NCI-H2081 (cell line): ENCODE results near the gene ACRBP.

Experiments used
- DNase-seq, 2 experiments: peaks; one replicate each; lab custom pipeline; 2025; lab: John Stamatoyannopoulos, UW

The ACRBP gene

DNA sequence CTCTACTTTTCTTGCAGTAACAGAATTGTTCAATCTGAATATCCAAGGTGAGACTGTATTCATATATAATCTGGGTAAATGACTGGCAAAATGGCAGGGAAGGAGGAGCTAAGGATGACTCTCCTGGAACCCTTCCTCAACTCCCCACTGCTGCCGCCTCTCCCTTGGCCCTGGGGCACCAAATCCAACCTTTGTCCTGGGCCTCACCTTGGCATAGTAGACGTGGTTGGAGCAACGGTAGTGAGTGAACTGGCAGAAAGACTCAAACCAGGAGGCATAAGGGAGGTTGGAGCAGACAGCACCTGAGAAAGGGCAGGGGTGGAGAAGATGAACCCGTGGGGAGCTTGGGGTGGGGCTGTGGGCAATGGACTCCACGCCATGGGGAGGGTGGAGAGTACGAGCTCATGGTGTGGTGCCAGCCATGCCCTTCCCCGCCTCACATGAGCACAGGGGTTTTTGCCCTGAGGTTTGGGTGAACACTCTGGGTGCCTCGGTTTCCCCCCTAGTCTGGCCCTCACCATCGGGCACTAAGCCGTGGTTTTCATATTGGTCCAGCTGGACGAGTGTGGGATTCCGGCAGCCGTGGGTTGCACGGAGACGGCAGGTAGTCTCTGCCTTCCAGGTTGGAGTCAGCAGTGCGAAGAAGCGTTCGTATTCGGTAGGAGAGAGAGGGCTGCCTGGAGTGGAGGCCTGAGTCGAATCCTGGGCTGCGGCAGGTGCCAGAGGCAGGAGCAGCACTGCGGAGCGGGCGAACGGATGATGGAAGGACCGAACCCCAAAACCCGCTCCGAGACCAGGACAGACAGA is 753 bp downstream of the ACRBP start:
- DNase-seq: no peak

DNA sequence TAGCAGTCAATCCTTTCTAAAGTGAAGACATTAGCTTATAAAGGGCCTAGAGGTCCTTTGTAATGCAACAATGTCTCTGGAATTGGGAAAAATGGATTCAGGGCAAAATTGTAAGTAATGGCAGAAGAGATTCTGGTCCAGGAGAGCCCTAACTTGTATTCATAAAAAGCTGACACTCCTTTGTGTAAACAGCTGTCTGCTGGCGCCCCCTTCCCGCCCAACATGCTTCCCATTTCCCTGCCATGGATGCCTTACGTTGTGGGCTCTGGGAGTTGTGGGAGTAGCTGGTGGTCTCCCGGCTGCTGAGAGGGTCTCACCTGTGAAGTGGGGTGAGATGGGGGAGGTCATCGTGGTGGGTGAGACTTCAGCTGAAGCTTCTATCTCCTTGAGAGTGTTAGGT is 2.3 kb downstream of the ACRBP start:
- DNase-seq: no peak

DNA sequence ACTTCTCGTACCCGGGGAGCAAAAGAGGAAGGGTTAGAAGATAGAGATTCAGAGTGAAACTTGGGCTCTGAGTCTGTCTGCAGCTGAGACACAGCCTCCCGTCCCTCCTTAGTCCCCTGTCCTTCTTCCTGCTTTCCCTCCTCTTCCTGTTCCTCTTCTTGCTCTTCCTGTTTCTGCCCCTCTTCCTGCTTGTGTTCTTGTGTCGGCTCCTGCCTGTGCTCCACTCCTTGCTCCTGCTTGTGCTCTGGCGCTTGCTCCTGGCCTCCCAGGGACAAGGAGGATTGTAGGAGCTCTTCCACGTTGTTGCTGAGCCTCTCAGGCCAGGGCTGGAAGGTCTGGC is 3.0 kb downstream of the ACRBP start:
- DNase-seq: no peak

DNA sequence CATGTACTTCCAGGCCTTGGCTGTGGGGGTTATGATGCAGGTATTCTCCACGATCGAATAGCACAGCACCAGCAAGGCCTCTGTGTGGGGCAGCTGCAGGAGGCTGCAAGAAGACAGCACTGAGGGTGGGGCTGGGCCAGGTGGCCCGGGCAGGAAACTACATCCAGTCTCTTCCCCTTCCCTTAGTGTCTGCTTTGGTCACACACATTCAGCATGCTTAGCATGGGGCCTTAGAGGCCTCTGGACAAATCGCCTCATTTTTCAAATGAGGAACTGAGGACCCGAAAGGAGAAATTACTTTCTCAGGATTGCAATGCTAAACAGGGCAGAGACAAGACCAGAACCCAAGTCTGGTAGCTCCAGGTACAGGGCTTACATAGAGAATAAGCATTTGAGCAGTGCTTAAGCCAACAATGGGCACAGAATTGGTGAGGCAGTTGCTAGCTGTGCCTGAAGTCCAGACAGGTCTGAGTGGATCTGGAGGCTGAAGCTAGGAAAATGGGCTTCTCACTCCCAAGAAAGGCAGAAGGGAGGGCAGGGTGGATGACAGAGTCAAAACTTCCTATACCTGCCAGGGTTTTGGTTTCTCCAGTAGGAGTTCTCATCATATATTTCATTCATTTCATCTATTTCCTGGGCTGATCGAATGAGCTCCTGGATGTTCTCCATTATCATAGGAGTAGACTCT is 3.5 kb downstream of the ACRBP start:
- no peak for DNase-seq

DNA sequence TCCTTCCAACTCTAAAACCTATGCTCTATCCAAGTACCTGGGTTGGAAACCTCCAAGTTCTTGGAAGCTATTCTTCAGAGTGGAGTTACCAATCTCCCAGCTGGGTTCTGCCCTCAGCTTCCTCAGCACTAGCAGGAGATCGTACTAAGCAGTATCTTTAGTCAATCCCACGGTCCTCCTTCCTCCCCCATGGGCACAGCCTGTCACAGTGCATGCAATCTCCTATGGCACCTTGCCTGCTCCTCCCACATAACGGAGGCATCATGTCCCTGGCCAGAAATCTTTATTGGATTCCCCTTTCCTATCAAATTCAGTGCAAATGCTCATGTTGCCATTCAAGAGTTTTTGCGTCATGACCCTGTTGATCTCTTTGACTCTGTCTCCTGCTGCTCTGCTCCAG is 6.1 kb downstream of the ACRBP start:
- DNase-seq: no peak

DNA sequence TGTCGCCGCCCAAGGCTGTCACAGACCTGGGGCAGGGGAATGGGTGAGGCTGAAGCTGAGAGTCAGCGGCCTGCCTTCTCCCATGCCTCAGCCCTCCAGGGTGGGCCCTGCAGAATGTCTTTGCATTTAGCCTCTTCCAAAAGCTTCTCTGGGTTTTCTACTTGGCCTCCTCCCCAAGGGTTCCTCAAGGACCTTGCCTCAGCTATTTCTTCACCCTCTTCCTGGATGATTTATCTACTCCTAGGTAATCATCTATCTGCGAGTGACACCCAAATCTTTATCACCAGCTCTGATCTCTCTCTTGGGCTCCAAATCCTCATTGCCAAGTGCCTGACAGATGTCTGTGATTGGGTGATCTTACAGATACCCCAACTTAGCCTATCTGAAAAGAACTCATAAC is 6.7 kb downstream of the ACRBP start:
- DNase-seq: no peak

DNA sequence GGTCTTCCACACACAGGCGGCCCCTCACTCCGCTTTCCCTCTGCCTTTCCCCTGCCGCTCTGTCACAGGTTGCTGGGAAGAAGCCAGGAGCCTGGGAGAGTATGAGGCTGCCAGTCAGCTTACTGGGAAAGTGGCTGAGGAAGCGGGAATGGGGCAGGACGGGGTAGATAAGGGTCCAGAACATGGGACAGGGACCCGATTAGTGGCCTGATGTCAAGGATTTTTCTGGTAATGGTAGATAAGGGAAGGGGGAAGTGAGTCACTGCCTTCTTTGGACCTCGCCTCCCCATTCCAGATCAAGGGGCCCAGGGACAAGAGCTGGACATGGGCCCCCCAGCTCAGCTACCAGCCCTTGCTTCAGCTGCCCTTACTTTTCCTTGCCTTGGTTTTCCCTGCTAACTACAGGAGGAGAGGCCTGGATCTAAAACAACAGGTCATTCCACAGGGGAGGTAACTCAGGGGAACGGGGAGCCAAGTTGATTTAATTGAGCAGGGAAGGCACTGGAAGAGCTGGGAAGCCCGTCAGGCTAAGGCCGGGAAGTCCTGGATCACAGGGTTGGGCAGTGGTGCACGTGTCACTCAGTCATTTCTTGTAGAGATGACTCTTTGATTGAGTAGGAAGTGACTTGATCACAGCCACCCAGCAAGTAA is 8.0 kb downstream of the ACRBP start:
- DNase-seq: no peak

DNA sequence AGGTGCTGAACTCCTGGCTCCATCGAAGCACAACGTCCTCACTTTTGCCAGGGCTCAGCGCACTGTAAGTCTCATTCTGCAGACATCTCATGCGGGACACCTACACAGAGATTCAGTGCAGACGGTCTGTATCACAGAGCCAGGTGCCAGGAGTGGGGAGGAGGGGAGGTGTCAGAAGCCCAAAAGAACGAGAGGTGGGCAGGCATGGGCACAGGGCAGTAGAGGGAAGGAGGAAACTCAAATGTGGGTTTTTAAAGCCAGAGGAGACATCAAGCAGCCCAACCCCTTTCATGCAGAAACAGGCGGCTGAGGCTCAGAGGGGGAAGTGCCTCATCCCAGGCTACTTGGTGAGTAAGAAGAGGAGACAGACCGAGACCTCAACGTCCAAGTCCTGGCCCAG is 8.9 kb downstream of the ACRBP start:
- no peak for DNase-seq

DNA sequence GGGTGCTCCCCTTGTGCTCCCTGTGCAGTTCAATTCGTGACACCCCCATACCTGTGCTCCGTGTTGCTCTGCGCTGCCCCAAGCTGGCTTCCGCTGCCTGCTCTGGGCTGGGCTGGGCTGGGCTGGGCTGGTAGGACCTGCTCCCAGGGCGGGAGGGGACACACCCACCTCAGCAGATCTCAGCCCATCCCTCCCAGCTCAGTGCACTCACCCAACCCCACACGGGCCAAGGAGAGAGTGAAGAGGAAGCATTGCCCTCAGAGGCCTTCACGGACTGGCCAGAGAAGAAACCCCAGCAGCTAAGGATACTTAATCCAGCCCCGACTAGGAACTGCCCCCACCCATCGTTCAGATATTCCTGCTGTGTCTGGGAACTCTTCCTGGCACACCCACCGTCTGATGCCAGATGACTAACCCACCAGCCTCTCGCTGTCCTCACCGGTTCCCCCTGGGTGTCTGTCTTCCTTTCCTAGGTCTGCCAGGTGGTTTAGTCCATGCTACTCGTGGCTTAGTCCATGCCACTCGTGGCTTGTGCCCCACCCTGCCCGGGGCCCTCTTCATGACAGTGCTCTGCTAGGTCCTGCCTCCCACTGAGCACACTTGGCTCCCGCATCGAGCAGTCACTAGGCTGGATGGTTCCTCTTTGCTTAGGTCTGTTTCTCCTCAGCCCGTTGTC is 11.2 kb downstream of the ACRBP start, which contains the start of gene LPAR5:
TSS of gene LPAR5 (minus strand) at position 104 of the 676 bp plus-strand sequence. CDS start 14,711 bp downstream, outside the sequence.
- DNase-seq: no peak

DNA sequence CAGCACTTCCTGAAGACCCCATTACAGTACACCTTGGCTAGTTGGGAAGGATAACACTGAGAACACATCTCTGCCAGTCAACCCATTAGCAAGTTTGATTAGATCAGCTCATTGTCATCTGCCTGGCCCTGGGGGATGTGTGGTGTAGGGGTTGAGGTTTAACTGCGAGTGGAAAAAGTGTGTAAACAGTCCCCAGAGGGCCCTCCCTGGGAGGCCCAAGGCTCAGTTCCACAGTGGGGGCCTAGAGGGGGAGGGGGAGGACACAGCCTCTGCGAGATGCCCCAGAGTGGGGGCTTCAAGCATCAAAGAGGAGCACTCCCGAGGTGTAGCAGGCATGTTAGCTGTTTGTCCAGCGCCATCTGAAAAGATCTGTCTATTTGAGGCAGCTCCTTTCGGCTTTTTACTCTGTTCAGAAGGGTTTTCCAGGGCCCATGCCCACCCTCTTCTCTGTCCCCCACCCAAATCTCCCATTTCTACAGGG is 11.8 kb downstream of the ACRBP start:
- no peak for DNase-seq

DNA sequence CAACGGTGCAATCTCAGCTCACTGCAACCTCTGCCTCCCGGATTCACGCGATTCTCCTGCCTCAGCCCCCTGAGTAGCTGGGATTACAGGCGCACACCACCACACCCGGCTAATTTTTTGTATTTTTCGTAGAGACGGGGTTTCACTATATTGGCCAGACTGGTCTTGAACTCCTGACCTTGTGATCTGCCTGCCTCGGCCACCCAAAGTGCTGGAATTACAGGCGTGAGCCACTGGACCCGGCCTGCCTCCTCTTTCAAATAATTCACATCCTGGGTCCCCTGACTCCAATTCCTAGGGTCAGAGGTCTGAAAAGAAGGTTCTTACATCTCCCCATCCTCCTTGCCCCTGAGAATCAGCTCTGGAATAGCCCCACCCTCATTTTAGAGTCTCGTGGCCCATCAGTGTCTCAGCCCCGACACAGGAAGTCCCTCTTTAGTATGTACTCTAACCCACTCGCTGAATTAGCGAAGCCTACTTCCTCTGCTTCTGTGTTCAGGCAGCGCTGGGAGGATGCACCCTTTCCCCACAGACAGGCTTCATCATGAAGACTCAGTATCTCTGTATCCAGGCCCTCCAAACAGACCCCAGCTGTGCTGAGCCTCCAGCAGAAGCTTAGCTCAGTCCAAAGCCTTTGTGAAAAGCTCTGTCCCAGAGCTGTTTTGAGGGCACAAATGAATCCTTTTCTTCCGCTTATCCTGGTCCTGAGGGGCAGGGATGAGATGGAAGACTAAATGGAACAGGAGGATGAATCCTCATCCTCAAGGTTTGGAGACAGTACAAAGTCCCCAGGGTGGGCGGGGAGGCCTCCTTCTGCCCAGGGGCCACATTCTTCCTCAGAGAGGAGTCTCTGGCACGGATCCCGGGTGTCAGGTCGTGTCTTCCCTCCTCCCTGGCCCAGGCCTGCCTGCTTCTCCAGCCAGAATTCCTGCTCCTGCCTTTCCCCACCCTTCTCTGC is 14.9 kb downstream of the ACRBP start:
- DNase-seq: peak; percentile 17 to 39

DNA sequence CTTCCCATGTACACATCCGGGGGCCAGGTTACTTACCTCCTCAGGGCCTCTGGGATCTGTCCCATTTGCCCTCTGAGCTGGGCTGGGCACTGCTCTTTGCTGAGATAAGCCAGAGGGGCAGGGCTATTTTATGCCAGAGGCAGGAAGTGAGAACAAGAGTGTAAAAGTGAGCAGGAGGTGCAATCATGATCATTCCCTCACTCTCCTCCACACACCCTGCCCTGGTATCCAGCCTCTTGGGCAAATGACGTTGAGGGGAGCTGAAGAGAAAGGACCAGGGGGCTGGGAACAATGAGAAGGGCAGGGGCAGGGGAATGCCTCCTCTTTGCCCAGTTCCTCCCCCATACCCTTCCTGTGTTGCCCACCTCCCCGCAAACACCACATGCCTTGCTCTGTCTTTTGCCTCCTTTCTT is 15.7 kb downstream of the ACRBP start:
- no peak for DNase-seq

DNA sequence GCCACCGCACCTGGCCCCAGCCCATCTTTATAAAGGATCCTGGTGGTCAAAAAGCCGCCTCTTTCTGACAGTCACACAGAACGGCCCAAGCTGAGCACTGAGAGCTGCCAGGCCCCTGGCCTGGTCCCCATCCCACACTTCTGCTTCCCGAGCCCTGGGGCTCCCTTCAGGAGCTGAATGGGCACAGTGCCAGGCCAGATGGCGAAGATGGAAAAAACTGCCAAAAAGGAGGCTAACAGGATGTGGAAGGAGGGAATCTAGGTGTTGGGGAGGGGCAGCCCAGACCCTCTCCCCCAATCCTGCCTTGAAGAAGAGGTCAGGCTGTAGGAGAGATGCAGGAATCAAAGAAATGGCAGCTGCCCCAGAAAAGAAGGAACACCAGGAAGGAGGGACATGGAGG is 16.5 kb downstream of the ACRBP start:
- DNase-seq: no peak

DNA sequence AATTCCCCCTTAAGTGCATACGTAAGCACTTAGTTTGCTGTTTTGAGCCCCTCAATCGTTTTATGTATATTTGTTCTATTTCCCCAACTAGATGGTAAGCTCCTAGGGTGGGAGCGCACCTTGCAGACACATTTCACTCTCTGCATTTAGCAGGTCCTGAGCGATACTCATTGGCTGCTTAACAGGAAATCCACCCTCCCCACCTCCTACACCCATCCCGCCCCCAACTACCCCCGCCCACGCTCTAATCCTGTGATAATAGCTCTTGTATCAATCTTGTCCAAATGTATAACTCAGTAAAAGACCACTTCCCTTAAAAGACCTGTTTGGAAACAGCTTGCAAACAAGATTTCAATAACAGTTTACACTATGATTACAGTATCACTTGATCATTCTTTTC is 19.6 kb downstream of the ACRBP start:
- peak in 1 of 2 experiments; percentile 41 for DNase-seq

DNA sequence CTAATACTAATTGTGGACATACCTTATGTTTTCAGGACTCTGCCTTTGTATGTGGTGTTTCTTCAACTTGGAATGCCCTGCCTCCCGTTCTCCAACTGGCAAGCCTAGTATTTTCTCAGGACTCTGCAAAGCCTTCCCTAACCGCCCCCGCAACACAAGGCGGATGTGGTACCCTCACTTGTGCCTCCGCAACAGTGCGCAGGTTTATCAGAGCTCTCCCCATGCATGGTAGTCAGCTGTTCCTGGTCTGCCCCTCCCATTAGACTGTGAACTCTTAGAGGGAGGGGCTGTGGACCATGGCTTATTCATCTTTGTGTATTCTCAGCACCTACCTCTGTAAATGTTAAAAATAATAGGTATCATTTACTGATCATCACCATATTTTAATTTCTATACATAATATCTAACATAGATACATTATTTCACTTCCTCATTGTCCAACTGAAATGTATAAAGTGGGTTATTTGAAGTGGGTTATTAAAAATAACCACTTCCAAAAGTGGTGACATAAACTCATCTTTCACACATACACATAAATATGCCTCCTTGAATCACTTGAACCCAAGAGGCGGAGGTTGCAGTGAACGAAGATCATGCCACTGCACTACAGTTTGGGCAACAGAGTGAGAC is 20.5 kb downstream of the ACRBP start:
- DNase-seq: no peak

DNA sequence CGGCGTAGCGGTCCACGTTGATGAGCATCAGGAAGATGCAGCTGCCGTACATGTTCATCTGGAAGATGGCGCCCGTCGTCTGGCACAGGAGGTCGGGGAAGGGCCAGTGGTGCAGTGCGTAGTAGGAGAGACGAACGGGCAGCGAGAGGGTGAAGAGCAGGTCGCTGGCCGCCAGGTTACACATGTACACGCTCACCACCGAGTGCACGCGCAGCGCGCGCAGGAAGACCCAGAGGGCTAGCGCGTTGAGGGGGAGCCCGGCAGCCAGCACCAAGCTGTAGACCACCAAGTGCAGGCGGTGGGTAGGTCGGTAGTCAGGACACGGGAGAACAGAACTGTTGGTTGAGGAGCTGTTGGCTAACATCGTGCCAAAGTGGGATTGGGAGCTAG is 26.4 kb downstream of the ACRBP start:
- no peak for DNase-seq

DNA sequence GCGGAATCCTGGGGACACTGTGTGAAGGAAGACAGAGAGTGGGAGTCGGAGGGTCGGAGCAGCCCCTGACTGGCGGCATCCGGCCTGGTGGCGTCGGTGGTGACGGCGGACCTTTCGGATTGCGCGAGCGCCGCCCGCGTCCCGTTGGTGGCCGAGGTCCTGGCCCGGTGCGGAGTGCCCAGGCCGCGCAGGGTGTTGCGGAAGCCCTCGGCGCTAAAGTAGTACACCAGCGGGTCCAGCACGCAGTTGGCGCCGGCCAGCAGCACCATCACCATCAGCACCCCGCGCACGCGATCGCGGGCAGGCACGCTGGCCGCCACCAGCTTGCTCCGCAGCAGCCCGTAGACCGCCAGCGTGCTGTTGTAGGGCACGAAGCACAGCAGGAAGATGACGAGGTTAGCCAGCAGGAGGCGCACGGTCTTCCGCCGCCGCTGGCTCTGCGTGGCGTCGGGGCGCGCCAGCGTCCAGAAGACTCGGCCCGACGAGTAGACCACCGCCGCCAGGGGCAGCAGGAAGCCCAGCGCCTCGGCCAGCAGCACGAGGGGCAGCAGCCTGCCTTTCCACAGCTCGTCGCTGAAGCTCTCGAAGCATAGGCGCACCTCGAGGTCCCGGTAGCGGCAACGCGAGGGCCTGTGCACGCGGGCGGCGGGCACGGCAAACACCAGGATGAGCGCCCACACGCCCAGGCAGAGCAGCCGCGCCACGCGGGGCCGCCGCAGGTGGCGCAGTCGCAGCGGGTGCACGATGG is 26.9 kb downstream of the ACRBP start:
- no peak for DNase-seq

DNA sequence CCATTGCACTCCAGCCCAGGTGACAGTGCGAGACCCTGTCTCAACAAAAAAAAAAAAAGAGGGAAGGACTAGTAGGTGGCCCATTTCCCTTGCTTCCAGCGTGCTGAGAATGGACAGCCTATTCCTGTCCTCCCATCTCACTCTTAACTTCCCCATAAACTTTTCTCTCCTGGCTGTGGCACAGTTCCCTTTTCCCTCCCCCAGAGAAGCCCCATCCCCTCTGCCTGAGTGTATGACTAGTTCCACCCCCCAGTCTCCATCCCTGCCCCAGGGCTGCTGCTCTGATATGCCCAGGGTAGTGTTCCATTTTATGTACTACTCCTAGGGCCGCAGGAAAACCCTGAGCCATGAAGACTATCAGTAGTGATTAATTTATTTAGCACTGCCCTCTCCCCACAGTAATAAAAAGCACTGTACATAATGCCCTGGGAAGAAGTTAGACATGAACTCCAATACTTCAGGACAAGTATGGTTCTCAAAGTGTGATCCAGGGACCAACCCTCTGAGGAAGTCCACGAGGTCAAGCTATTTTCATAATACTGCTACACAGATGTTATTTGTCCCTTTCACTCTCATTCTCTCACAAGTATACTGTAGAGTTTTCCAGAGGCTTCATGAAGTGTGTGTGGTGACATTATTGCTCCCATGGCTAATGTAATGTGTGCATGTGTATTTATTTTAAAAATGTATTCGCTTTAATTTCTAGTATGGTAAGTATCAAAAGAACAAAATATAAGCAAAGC is 28.6 kb downstream of the ACRBP start:
- no peak for DNase-seq

DNA sequence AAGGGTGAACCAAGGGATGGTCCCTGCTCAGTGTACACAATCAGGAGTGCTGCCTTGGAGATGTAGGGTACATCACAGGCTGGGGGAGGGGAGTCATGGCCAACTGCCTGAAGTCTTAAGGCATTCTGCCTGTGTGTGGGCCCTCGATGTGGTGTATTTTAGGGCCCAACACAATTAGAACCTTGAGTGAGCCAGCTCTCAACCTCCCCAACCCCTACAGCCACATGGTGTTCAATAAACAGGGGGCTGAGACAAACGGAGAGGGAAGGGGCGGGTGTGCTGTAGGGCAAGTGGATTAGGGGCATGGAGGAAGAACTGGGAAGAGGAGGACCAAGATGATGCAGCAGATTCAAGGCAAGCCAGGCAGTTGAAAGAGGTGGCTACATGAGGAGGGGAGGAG is 31.4 kb downstream of the ACRBP start:
- DNase-seq: no peak
